ENCODE data around the gene CNTFR. TPM values are rescaled to one million over a fixed set of nuclear protein-coding genes. Genes with fewer than 3 reads are reported as not detected.
A peak's percentile ranks its signal among the peaks of the same experiment; 100 is the strongest.

CNTFR gene
- total RNA-seq, 3 donors from 2014 or later, result 11.3 to 103 (median 15.4) TPM

- H3K9me3 ChIP-seq, result no peaks in the 10 kb centered on the region
- no peaks in the 10 kb centered on the region for H3K27me3 ChIP-seq
- H3K4me3 ChIP-seq, result peak overlapping the region in 1 of 3 donors; percentile 92
- intact Hi-C loops (cut with DNase I; ENCODE audit: low total_unique reads), result no loop called here
- peak overlapping the region in 1 of 2 donors; percentile 92 for H3K27ac ChIP-seq
- no peaks in the 10 kb centered on the region for H3K36me3 ChIP-seq
- no peak for TF ChIP-seq CTCF (IDR thresholded peaks at IDR 0.05)
- no peak for TF ChIP-seq POLR2A (IDR thresholded peaks at IDR 0.05)
- no peak for TF ChIP-seq POLR2AphosphoS5 (IDR thresholded peaks at IDR 0.05)
- peaks cover 0 to 5% of the 10 kb centered on the region in 2 donors for H3K4me1 ChIP-seq
- no peak for DNase-seq (ENCODE audit: low spot score in 2 of 2)
Observed at GRCh38 chr9:34610434-34611206, 21.1 kb upstream of the CNTFR start.

GRCh38 chr9:34607331-34607730 lies 17.8 kb upstream of the CNTFR start:
- TF ChIP-seq POLR2AphosphoS5 (IDR thresholded peaks at IDR 0.05) (no peak), CTCF (IDR thresholded peaks at IDR 0.05) (no peak), POLR2A (IDR thresholded peaks at IDR 0.05) (no peak)
- Histone ChIP-seq H3K27me3 (no peaks in the 10 kb centered on the region), H3K4me3 (no peak overlapping the region), H3K4me1 (peaks cover 0 to 5% of the 10 kb centered on the region in 2 donors), H3K36me3 (no peaks in the 10 kb centered on the region), H3K9me3 (no peaks in the 10 kb centered on the region), H3K27ac (no peak overlapping the region)
- intact Hi-C loops (cut with DNase I; ENCODE audit: low total_unique reads), result loop anchor here (10.0 kb wide), 1 partner anchor 63 kb away; no protein-coding TSS in a partner anchor
- DNase-seq (ENCODE audit: low spot score in 2 of 2), result no peak

- no peak overlapping the region for H3K4me3 ChIP-seq
- DNase-seq (ENCODE audit: low spot score in 2 of 2), result no peak
- TF ChIP-seq CTCF (IDR thresholded peaks at IDR 0.05) (no peak), POLR2AphosphoS5 (IDR thresholded peaks at IDR 0.05) (no peak), POLR2A (IDR thresholded peaks at IDR 0.05) (no peak)
- H3K36me3 ChIP-seq, result no peaks in the 10 kb centered on the region
- no peaks in the 10 kb centered on the region for H3K9me3 ChIP-seq
- peaks cover 0 to 5% of the 10 kb centered on the region in 2 donors for H3K4me1 ChIP-seq
- no peaks in the 10 kb centered on the region for H3K27me3 ChIP-seq
- intact Hi-C loops (cut with DNase I; ENCODE audit: low total_unique reads), result loop anchor here (10.0 kb wide), 1 partner anchor 62 kb away; no protein-coding TSS in a partner anchor
- H3K27ac ChIP-seq, result no peak overlapping the region
Observed at GRCh38 chr9:34606905-34607304, 17.4 kb upstream of the CNTFR start.

GRCh38 chr9:34606190-34606589 lies 16.7 kb upstream of the CNTFR start:
- DNase-seq (ENCODE audit: low spot score in 2 of 2), result no peak
- H3K27ac ChIP-seq, result no peak overlapping the region
- H3K4me3 ChIP-seq, result no peak overlapping the region
- intact Hi-C loops (cut with DNase I; ENCODE audit: low total_unique reads), result loop anchor here (10.0 kb wide), 1 partner anchor 61 kb away; no protein-coding TSS in a partner anchor
- H3K9me3 ChIP-seq, result no peaks in the 10 kb centered on the region
- TF ChIP-seq POLR2AphosphoS5 (IDR thresholded peaks at IDR 0.05), result no peak
- TF ChIP-seq CTCF (IDR thresholded peaks at IDR 0.05), result no peak
- TF ChIP-seq POLR2A (IDR thresholded peaks at IDR 0.05), result no peak
- no peaks in the 10 kb centered on the region for H3K27me3 ChIP-seq
- no peaks in the 10 kb centered on the region for H3K36me3 ChIP-seq
- peaks cover 0 to under 1% of the 10 kb centered on the region in 2 donors for H3K4me1 ChIP-seq

- peak; percentile 77 to 83 for DNase-seq (ENCODE audit: low spot score in 2 of 2)
- Histone ChIP-seq H3K9me3 (no peaks in the 10 kb centered on the region), H3K4me1 (no peaks in the 10 kb centered on the region), H3K27ac (no peak overlapping the region), H3K36me3 (no peaks in the 10 kb centered on the region), H3K27me3 (no peaks in the 10 kb centered on the region), H3K4me3 (no peak overlapping the region)
- intact Hi-C loops (cut with DNase I; ENCODE audit: low total_unique reads), result loop anchor here (10.0 kb wide), 1 partner anchor 59 kb away; no protein-coding TSS in a partner anchor
- TF ChIP-seq CTCF (IDR thresholded peaks at IDR 0.05) (peak; percentile 85 to 92 (median 91)), POLR2A (IDR thresholded peaks at IDR 0.05) (no peak), POLR2AphosphoS5 (IDR thresholded peaks at IDR 0.05) (no peak)
Observed at GRCh38 chr9:34603610-34604231, 14.2 kb upstream of the CNTFR start.
